ENCODE measurements around the gene ATXN10.
"Not testable (repeated sequence)": the region's sequence is repeated elsewhere in the genome, so short reads cannot be mapped to it uniquely, and the experiment has no call there.

Gene ATXN10

GRCh38 chr22:45671783-45672563 lies at the start of gene ATXN10:
Gene ATXN10, plus strand, starts transcription at chr22:45671834. Its CDS starts 230 bp downstream, at chr22:45672064.
- peak; percentile 44 for DNase-seq

- no peak for DNase-seq
These were observed 49.6 kb upstream of the ATXN10 start for GRCh38 chr22:45621836-45622600.

GRCh38 chr22:45623464-45624145 lies 48.0 kb upstream of the ATXN10 start:
- DNase-seq, result not testable (repeated sequence)

GRCh38 chr22:45626198-45626651 lies 45.4 kb upstream of the ATXN10 start:
- no peak for DNase-seq

- no peak for DNase-seq
These were observed 44.0 kb upstream of the ATXN10 start for GRCh38 chr22:45627489-45628233.

- DNase-seq, result no peak
These were observed 43.1 kb upstream of the ATXN10 start for GRCh38 chr22:45628515-45628914.

GRCh38 chr22:45629469-45630089 lies 42.1 kb upstream of the ATXN10 start:
- no peak for DNase-seq

GRCh38 chr22:45630436-45630835 lies 41.2 kb upstream of the ATXN10 start:
- DNase-seq, result no peak

- no peak for DNase-seq
These were observed 40.3 kb upstream of the ATXN10 start for GRCh38 chr22:45631140-45631840.

- DNase-seq, result no peak
These were observed 39.8 kb upstream of the ATXN10 start for GRCh38 chr22:45631841-45632238.

GRCh38 chr22:45632791-45633515 lies 38.7 kb upstream of the ATXN10 start:
- no peak for DNase-seq

- no peak for DNase-seq
These were observed 35.0 kb upstream of the ATXN10 start for GRCh38 chr22:45636683-45637082.

- DNase-seq, result no peak
These were observed 33.4 kb upstream of the ATXN10 start for GRCh38 chr22:45638197-45638596.

GRCh38 chr22:45638834-45639746 lies 32.5 kb upstream of the ATXN10 start:
- DNase-seq, result no peak

- DNase-seq, result no peak
These were observed 31.9 kb upstream of the ATXN10 start for GRCh38 chr22:45639747-45640102.

GRCh38 chr22:45640291-45640940 lies 31.2 kb upstream of the ATXN10 start:
- no peak for DNase-seq

- DNase-seq, result no peak
These were observed 30.6 kb upstream of the ATXN10 start for GRCh38 chr22:45640941-45641621.

GRCh38 chr22:45642986-45643385 lies 28.6 kb upstream of the ATXN10 start:
- DNase-seq, result no peak

- no peak for DNase-seq
These were observed 26.9 kb upstream of the ATXN10 start for GRCh38 chr22:45644714-45645113.
